ENCODE results near the gene CREBBP.

The CREBBP gene

DNA sequence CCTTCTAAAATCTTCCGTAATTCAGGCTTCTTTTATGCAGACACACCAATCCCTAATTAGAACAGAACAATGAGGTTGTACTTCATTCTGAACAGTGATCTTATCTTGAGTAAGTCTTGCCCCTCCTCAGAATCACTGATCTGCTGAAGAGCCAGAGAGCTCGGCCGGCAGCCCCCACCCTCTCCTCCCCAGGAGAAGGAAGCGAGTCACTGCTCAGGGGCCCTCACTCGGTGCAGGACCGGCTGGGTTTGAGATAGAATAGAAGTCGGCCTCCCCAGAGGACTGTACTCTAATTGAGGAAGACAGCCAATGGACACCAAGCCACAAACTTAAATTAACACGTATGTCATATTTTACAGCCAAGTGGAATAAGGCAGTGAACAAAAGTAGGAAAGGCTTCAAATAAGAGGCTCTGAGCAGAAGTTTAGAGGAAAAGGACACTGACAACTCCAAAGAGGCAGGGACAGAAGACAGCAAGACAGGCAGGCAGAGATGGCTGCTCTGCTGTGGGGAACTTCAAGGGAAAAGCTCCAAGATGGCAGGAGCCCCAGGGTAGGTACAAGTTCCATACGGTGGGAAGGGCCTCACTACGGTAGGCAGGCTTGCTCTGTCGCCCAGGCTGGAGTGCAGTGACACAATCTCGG is 18.6 kb downstream of the CREBBP start:
- Histone ChIP-seq H3K36me3 (no peaks in the 10 kb centered on the region), H3K9me3 (no peaks in the 10 kb centered on the region), H3K27me3 (no peaks in the 10 kb centered on the region), H3K4me1 (peaks cover 6% of the 10 kb centered on the region), H3K4me3 (ENCODE audit: low read depth, low read length) (no peak overlapping the region; the same call in 1 of the 2 replicates)
- peak; percentile 37 for DNase-seq
- TF ChIP-seq, protein P1, sequence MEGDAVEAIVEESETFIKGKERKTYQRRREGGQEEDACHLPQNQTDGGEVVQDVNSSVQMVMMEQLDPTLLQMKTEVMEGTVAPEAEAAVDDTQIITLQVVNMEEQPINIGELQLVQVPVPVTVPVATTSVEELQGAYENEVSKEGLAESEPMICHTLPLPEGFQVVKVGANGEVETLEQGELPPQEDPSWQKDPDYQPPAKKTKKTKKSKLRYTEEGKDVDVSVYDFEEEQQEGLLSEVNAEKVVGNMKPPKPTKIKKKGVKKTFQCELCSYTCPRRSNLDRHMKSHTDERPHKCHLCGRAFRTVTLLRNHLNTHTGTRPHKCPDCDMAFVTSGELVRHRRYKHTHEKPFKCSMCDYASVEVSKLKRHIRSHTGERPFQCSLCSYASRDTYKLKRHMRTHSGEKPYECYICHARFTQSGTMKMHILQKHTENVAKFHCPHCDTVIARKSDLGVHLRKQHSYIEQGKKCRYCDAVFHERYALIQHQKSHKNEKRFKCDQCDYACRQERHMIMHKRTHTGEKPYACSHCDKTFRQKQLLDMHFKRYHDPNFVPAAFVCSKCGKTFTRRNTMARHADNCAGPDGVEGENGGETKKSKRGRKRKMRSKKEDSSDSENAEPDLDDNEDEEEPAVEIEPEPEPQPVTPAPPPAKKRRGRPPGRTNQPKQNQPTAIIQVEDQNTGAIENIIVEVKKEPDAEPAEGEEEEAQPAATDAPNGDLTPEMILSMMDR (IDR thresholded peaks at IDR 0.05; ENCODE audit: low read depth, low read length) = no peak

DNA sequence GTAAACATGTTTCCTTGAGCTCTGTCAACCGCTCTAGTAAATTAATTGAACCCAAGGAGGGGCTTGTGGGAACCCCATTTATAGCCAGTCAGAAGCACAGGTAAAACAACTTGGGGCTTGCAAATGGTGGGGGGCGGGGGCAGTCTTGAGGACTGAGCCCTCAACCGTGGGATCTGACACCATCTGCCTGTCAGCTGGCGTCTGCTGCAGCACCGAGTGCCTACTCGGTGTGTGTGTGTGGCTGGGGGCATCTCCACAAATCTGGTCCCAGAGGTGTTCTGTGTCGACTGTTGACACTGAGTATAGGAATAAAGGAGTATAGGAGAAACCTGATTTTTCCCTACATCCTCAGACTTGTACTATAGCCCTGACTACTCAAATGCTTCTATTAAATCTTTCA is 20.6 kb downstream of the CREBBP start:
- H3K4me3 ChIP-seq (ENCODE audit: low read depth, low read length) = no peak overlapping the region
- H3K4me1 ChIP-seq = peaks cover 6% of the 10 kb centered on the region
- no peaks in the 10 kb centered on the region for H3K36me3 ChIP-seq
- H3K9me3 ChIP-seq = no peaks in the 10 kb centered on the region
- DNase-seq = no peak
- TF ChIP-seq, protein P1 (IDR thresholded peaks at IDR 0.05; ENCODE audit: low read depth, low read length) = no peak
- H3K27me3 ChIP-seq = no peaks in the 10 kb centered on the region

DNA sequence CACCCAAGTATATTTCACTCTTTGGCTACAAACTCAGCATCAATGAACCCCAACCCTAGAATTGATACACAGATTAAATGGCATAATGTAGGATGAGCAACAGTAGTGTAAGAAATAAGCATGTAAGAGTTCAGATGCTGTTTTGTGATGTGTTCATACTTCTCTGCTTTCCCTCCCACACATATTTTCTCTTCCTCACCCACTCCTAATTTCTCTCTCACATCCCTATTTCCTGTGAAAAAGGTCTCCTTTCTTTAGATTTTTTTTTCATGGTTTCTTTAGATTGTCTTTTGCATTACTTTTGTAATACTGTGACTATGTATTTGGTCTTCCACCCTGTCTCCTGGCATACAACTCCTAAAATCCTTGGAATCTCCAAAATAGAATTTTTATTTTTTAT is 21.7 kb downstream of the CREBBP start:
- DNase-seq = no peak
- Histone ChIP-seq H3K9me3 (no peaks in the 10 kb centered on the region), H3K4me1 (peaks cover 6% of the 10 kb centered on the region), H3K4me3 (ENCODE audit: low read depth, low read length) (no peak overlapping the region), H3K36me3 (no peaks in the 10 kb centered on the region), H3K27me3 (no peaks in the 10 kb centered on the region)
- TF ChIP-seq, protein P1 (IDR thresholded peaks at IDR 0.05; ENCODE audit: low read depth, low read length) = no peak

DNA sequence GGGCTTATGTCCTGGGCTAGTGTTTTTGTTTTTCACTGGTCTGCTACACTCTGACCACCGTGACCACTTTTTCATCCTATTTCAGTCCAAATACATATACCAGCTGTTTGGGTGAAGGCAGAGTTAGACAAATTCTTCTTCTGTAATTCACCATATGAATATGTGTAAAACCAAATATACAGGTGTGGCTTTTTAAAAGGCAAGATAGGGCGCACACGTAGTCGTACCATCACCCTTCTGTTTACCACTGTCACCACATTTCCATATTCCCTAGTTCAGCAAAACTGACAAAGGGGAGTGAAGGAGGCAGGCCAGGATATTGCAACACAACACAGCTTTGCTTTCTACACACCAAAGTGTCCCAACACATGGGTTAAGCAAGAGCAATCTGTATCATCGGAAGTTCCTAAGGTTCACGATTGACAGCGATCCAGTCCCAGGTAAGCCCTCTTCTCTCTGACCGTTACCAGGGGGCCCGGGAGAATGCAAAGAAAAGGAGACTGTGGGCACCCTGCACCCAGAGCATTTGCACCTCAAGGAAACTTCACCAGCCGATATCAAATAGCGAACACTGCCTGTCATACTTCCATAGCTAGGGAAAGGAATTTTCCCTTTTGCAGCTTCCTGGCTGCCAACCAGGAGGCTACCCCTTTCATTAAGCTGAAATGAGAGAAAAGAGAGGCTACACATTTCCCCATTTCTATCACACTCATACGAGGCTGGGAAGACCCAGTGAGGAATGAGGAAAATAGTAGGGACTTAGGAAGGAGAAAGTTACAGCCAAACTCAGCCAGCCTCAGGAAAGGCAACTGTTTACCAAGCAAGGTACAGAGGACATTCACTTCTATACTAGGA is 23.1 kb downstream of the CREBBP start:
- no peak for DNase-seq
- Histone ChIP-seq H3K36me3 (no peaks in the 10 kb centered on the region), H3K9me3 (no peaks in the 10 kb centered on the region), H3K4me1 (peaks cover 6% of the 10 kb centered on the region), H3K27me3 (no peaks in the 10 kb centered on the region), H3K4me3 (ENCODE audit: low read depth, low read length) (no peak overlapping the region)
- TF ChIP-seq, protein P1 (IDR thresholded peaks at IDR 0.05; ENCODE audit: low read depth, low read length) = no peak

DNA sequence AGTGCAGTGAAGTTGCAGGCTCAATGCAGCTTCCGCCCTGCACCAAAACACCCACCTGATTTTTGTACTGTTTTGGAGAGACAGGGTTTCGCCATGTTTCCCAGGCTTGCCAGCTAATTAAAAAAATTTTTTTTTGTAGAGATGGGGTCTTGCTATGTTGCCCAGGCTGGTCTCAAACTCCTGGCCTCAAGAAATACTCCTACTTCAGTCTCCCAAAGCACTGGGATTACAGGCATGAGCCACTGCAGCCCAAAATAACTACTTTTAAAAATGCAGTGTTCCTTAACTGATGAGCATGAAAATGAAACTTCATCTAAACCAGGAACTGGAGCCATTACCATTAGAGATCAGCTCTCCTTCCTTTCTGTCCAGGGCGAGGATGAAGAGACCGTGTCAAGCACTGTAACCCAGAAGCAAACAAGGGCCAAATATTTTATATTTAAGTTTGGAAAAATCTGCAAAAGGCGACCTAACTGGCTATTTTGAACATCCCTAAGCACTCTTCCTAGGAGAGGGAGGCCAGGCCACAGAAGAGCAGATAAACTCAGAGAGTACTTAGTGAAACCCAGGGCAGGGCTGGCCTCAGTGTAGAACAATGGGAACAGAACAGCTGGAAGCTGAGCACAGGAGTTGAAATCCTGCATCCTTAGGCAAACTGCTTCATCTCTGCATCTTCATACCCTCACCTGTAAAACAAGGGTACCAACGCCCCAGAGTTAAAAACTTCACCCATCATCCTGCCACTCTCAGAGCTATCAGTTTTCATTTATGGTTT is 24.0 kb downstream of the CREBBP start:
- Histone ChIP-seq H3K4me1 (peaks cover 3% of the 10 kb centered on the region), H3K36me3 (no peaks in the 10 kb centered on the region), H3K4me3 (ENCODE audit: low read depth, low read length) (no peak overlapping the region), H3K9me3 (no peaks in the 10 kb centered on the region), H3K27me3 (no peaks in the 10 kb centered on the region)
- DNase-seq = no peak
- TF ChIP-seq, protein P1 (IDR thresholded peaks at IDR 0.05; ENCODE audit: low read depth, low read length) = no peak
